Retinal pigment epithelial cell (primary cell): ENCODE measurements around the gene SLC15A1.

ENCODE experiments used
- DNase-seq: peaks from one replicate; pipeline ENCODE4 v3.0.0-alpha.2; 2010; ENCODE audit warnings: low read depth
- H3K4me3 ChIP-seq: 2 replicates; pipeline ENCODE4 v1.5.1; 2011; ENCODE audit warnings: mild to moderate bottlenecking, low read length, control low read depth, moderate library complexity
- CTCF ChIP-seq: conservative IDR thresholded peaks from 2 replicates; pipeline ENCODE4 v1.5.1; 2011; ENCODE audit warnings: low read depth, low read length, control low read depth, inconsistent platforms

SLC15A1 gene

DNA sequence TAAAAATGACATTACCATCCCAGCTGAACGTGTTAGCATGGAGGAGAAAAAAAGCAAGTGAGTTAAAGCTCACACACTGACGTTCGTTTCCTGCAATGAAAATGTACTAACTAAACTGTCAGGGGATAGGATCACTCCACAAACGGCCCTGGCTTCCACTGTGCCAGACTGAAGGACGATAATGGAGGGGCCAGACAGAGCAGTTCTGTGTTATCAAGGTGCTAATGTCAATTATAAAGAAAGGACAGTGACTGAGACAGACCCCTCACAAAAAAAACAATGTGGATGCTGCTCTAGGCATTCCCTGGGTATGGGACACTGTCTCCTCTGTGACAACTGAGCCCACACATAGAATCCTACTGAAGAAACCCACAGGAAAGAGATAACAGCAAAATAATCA lies 43.7 kb upstream of the SLC15A1 start:
- no peak for DNase-seq
- H3K4me3 ChIP-seq: no peak overlapping the region
- no peak for TF ChIP-seq CTCF

- no peak for TF ChIP-seq CTCF
Measured at GRCh38 chr13:98795220-98795619, 42.7 kb upstream of the SLC15A1 start.

GRCh38 chr13:98794498-98794897 lies 42.0 kb upstream of the SLC15A1 start:
- TF ChIP-seq CTCF: no peak
- no peak for DNase-seq
- no peak overlapping the region for H3K4me3 ChIP-seq

More at GRCh38 chr13:98795220-98795619, 42.7 kb upstream of the SLC15A1 start:
- no peak overlapping the region for H3K4me3 ChIP-seq
- DNase-seq: no peak

DNA sequence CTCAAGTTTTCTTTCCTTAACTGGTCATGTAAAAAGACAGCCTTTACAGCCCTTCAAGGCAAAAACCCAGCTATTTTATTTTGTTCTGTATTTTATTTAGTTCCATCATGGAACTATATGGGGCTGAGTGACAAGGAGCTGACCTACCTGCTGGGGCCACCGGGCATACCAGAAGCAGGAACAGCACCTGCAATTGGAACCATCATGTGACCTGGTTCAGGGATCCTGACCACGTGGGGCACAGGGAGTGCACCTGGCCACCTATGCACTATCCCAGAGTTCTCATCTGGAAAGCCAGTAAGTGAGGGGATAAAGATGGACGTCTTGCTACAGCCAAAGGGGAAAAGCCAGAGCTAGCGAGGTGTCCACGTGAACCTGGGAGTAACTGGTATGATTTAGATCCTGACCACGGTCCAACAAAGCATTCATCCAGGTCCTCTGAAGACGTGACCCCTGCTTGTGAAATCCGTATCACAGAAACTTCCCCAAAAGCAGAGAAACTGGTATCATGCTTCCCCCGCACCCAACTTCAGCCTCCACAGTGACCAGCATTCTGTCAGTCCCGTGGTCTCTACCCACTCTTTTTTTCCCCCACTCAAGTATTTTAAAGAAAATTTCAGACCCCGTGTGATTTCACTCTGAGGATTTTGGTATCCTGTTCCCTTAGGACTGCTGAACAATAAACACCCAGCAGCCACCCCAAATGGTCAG lies 40.5 kb upstream of the SLC15A1 start:
- no peak for DNase-seq
- H3K4me3 ChIP-seq: no peak overlapping the region
- TF ChIP-seq CTCF: no peak

GRCh38 chr13:98792321-98792720 lies 39.8 kb upstream of the SLC15A1 start:
- no peak for DNase-seq
- no peak overlapping the region for H3K4me3 ChIP-seq
- TF ChIP-seq CTCF: no peak

- H3K4me3 ChIP-seq: no peak overlapping the region
- DNase-seq: no peak
- no peak for TF ChIP-seq CTCF
Measured at GRCh38 chr13:98791611-98792010, 39.1 kb upstream of the SLC15A1 start.

DNA sequence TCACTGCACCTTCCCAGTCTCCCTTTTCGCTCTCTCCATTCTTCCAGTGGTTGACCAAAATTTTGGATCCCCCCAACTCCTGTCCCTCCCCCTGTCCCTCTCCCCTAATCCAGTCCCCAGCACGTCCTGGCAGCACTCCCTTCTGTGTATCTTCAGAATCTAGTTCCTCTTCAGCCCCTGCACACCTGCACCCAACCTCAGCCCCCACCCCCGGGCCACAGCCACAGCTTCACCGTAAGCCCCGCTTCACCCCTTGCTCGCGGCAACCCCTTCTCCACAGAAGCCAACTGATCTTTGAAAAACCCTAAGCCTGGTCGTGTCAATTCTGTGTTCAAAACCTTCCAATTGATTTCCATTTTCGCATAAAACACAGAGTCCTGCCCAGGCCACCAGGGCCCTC lies 35.5 kb upstream of the SLC15A1 start:
- H3K4me3 ChIP-seq: no peak overlapping the region
- no peak for TF ChIP-seq CTCF
- no peak for DNase-seq
